KOPT-K1 (cell line): Measurements from ENCODE around the gene ZNF618.

Source experiments
- H3K27ac ChIP-seq: fragments of 200-600 bp; sonication (generic); 2 replicates; pipeline ENCODE4 v1.5.1; 2016; ENCODE audit warnings: antibody characterized with exemption, mild to moderate bottlenecking, low read depth, low read length; ENCODE audit not compliant: poor library complexity, severe bottlenecking
- H3K36me3 ChIP-seq: fragments of 200-600 bp; sonication (generic); 2 replicates; pipeline ENCODE4 v1.5.1; 2017; ENCODE audit warnings: antibody characterized with exemption, mild to moderate bottlenecking, low read length, moderate library complexity; ENCODE audit not compliant: insufficient read depth
- H3K9me3 ChIP-seq: fragments of 200-600 bp; sonication (generic); 2 replicates; pipeline ENCODE4 v1.5.1; 2017; ENCODE audit warnings: antibody characterized with exemption, low read length, mild to moderate bottlenecking; ENCODE audit not compliant: insufficient read depth, poor library complexity, severe bottlenecking

Gene ZNF618

GRCh38 chr9:113948891-113949570 lies 72.9 kb downstream of the ZNF618 start:
- Histone ChIP-seq H3K9me3 (no peaks in the 10 kb centered on the region), H3K27ac (no peak overlapping the region), H3K36me3 (no peaks in the 10 kb centered on the region)

- H3K36me3 ChIP-seq = no peaks in the 10 kb centered on the region
- H3K9me3 ChIP-seq = no peaks in the 10 kb centered on the region
- H3K27ac ChIP-seq = no peak overlapping the region
These were observed 73.5 kb downstream of the ZNF618 start for GRCh38 chr9:113949571-113950078.

- no peaks in the 10 kb centered on the region for H3K9me3 ChIP-seq
- H3K27ac ChIP-seq = no peak overlapping the region
- no peaks in the 10 kb centered on the region for H3K36me3 ChIP-seq
These were observed 74.3 kb downstream of the ZNF618 start for GRCh38 chr9:113950195-113951031.

GRCh38 chr9:113951032-113951372 lies 74.9 kb downstream of the ZNF618 start:
- Histone ChIP-seq H3K36me3 (no peaks in the 10 kb centered on the region), H3K27ac (no peak overlapping the region), H3K9me3 (no peaks in the 10 kb centered on the region)

GRCh38 chr9:113952676-113953075 lies 76.6 kb downstream of the ZNF618 start:
- H3K36me3 ChIP-seq = no peaks in the 10 kb centered on the region
- H3K27ac ChIP-seq = no peak overlapping the region
- no peaks in the 10 kb centered on the region for H3K9me3 ChIP-seq

- no peaks in the 10 kb centered on the region for H3K9me3 ChIP-seq
- H3K36me3 ChIP-seq = no peaks in the 10 kb centered on the region
- no peak overlapping the region for H3K27ac ChIP-seq
These were observed 77.4 kb downstream of the ZNF618 start for GRCh38 chr9:113953531-113953930.

- no peaks in the 10 kb centered on the region for H3K9me3 ChIP-seq
- no peak overlapping the region for H3K27ac ChIP-seq
- H3K36me3 ChIP-seq = no peaks in the 10 kb centered on the region
These were observed 78.5 kb downstream of the ZNF618 start for GRCh38 chr9:113954591-113954990.

- Histone ChIP-seq H3K27ac (no peak overlapping the region), H3K9me3 (no peaks in the 10 kb centered on the region)
These were observed 79.1 kb downstream of the ZNF618 start for GRCh38 chr9:113955076-113955752.

GRCh38 chr9:113956901-113957300 lies 80.8 kb downstream of the ZNF618 start:
- H3K36me3 ChIP-seq = no peaks in the 10 kb centered on the region
- no peaks in the 10 kb centered on the region for H3K9me3 ChIP-seq
- no peak overlapping the region for H3K27ac ChIP-seq

More at GRCh38 chr9:113955076-113955752, 79.1 kb downstream of the ZNF618 start:
- no peaks in the 10 kb centered on the region for H3K36me3 ChIP-seq

GRCh38 chr9:113957351-113957750 lies 81.2 kb downstream of the ZNF618 start:
- Histone ChIP-seq H3K36me3 (no peaks in the 10 kb centered on the region), H3K9me3 (no peaks in the 10 kb centered on the region), H3K27ac (no peak overlapping the region)

- Histone ChIP-seq H3K36me3 (no peaks in the 10 kb centered on the region), H3K27ac (no peak overlapping the region), H3K9me3 (no peaks in the 10 kb centered on the region)
These were observed 81.8 kb downstream of the ZNF618 start for GRCh38 chr9:113957821-113958341.

GRCh38 chr9:113958556-113958955 lies 82.4 kb downstream of the ZNF618 start:
- no peak overlapping the region for H3K27ac ChIP-seq
- H3K36me3 ChIP-seq = no peaks in the 10 kb centered on the region
- H3K9me3 ChIP-seq = no peaks in the 10 kb centered on the region

- H3K27ac ChIP-seq = no peak overlapping the region
- no peaks in the 10 kb centered on the region for H3K9me3 ChIP-seq
- no peaks in the 10 kb centered on the region for H3K36me3 ChIP-seq
These were observed 84.7 kb downstream of the ZNF618 start for GRCh38 chr9:113960768-113961167.

GRCh38 chr9:113962396-113962795 lies 86.3 kb downstream of the ZNF618 start:
- no peak overlapping the region for H3K27ac ChIP-seq

GRCh38 chr9:113963017-113963620 lies 87.0 kb downstream of the ZNF618 start:
- Histone ChIP-seq H3K27ac (no peak overlapping the region), H3K36me3 (no peaks in the 10 kb centered on the region), H3K9me3 (no peaks in the 10 kb centered on the region)

More at GRCh38 chr9:113962396-113962795, 86.3 kb downstream of the ZNF618 start:
- Histone ChIP-seq H3K36me3 (no peaks in the 10 kb centered on the region), H3K9me3 (no peaks in the 10 kb centered on the region)
